Measurements from ENCODE around the gene ACTL6A.

- TF ChIP-seq CTCF (IDR thresholded peaks at IDR 0.05) (no peak), POLR2A (IDR thresholded peaks at IDR 0.05) (no peak)
These were observed 59.3 kb downstream of the ACTL6A start for GRCh38 chr3:179622023-179622422.

All from heart left ventricle (tissue), 13 donors.